Gastroesophageal sphincter (tissue), 4 donors: Measurements from ENCODE around the gene BLTP2. TPM values are rescaled to one million over a fixed set of nuclear protein-coding genes. Genes with fewer than 3 reads are reported as not detected.
A peak's percentile ranks its signal among the peaks of the same experiment; 100 is the strongest.
"Not testable (repeated sequence)": the region's sequence is repeated elsewhere in the genome, so short reads cannot be mapped to it uniquely, and the experiment has no call there.

Experiments
- ATAC-seq: fragments of 150-250 bp; one replicate; pipeline ENCODE4 v1.9.1; 2016; ENCODE audit warnings: mild to moderate bottlenecking, moderate library complexity
- H3K27ac ChIP-seq, 4 donors: fragments of 200-600 bp; sonication (generic) in 3 of 4; 1 replicate in 3 of 4; 2 replicates in 1 of 4; pipeline ENCODE4 v1.5.1; 2016 to 2019
- H3K27me3 ChIP-seq: fragments of 200-600 bp; sonication (generic); one replicate; pipeline ENCODE4 v1.5.1; 2019
- H3K36me3 ChIP-seq, 2 donors: fragments of 200-600 bp; sonication (generic); one replicate each; pipeline ENCODE4 v1.5.1; 2019; ENCODE audit warnings: control low read depth in 1 of 2
- H3K4me1 ChIP-seq, 3 donors: fragments of 200-600 bp; sonication (generic); 1 replicate in 2 of 3; 2 replicates in 1 of 3; pipeline ENCODE4 v1.5.1; 2016 to 2019; ENCODE audit warnings: control low read depth in 2 of 3
- H3K4me3 ChIP-seq, 2 donors: fragments of 200-600 bp; sonication (generic); one replicate each; pipeline ENCODE4 v1.5.1; 2019; ENCODE audit warnings: mild to moderate bottlenecking in 1 of 2, moderate library complexity in 1 of 2
- H3K9me3 ChIP-seq, 3 donors: fragments of 200-600 bp; sonication (generic); one replicate each; pipeline ENCODE4 v1.5.1; 2017 to 2019; ENCODE audit warnings: control low read depth in 2 of 3
- EP300 ChIP-seq: sonication (generic); formaldehyde crosslinking; IDR thresholded peaks from one replicate; pipeline ENCODE4 v1.6.1; 2017; ENCODE audit warnings: antibody characterized with exemption, mild to moderate bottlenecking
- POLR2A ChIP-seq, 2 donors: fragments of 450-650 bp; IDR thresholded peaks; one replicate each; pipeline ENCODE4 v1.6.1; 2017; ENCODE audit warnings: antibody characterized with exemption in 2 of 2, mild to moderate bottlenecking in 2 of 2, moderate library complexity in 1 of 2
- POLR2AphosphoS5 ChIP-seq: sonication (generic); formaldehyde crosslinking; IDR thresholded peaks from one replicate; pipeline ENCODE4 v1.6.1; 2017; ENCODE audit warnings: antibody characterized with exemption
- WGBS, 2 donors: methylation state at CpG; one replicate each; pipeline ENCODE4 v1.1.5; 2018; ENCODE audit warnings: low coverage in 1 of 2; 5-methylcytosine and 5-hydroxymethylcytosine counted together
- total RNA-seq, 4 donors: library from RNA; depleted of rRNA; stranded (reverse); fragments of >200 nt; gene quantifications; one replicate each; pipeline ENCODE4 v1.1.0, GENCODE V29; 2016
- TF ChIP-seq, protein P1 (sequence below), 4 experiments: fragments of 200-600 bp in 2 of 4; fragments of 450-650 bp in 2 of 4; sonication (generic) in 1 of 4; IDR thresholded peaks; one replicate each; pipeline ENCODE4 v1.5.1; 2017 to 2019; ENCODE audit warnings: antibody characterized with exemption in 4 of 4, mild to moderate bottlenecking in 2 of 4, moderate library complexity in 2 of 4

BLTP2 gene
- total RNA-seq, 4 donors from 2014 or later = 97.5 to 116 (median 106) TPM

DNA sequence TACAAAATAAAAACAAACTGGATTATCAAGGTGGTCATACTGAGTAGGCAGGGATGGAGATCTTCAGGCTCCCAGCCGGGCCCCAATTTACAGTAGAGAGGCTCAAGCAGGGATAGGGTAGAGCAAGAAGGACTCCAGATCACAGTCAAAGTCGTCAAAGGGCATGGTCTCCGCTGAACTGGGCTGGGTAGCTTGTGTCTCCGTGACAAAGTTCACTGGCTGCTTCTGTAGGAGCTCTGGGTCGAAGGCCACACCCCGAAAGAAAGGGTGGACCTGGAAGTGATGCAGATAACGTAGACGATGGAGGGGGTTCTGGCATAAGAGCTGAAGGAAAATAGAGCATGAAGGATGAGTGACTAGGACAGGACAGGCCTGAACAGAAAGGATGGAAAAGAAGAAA lies 34.6 kb downstream of the BLTP2 start:
- WGBS, 2 donors = 76 to 86% methylated on average over 7 to 8 of the region's 8 CpGs
- ATAC-seq = no peak

DNA sequence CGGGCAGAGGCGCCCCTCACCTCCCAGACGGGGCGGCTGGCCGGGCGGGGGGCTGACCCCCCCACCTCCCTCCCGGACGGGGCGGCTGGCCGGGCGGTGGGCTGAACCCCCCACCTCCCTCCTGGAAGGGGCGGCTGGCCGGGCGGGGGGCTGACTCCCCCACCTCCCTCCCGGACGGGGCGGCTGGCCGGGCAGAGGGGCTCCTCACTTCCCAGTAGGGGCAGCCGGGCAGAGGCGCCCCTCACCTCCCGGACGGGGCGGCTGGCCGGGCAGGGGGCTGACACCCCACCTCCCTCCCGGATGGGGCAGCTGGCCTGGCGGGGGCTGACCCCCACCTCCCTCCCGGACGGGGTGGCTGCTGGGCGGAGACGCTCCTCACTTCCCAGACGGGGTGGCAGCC lies 40.9 kb downstream of the BLTP2 start:
- H3K36me3 ChIP-seq, ATAC-seq, H3K27ac ChIP-seq, H3K4me3 ChIP-seq, H3K27me3 ChIP-seq, H3K9me3 ChIP-seq, H3K4me1 ChIP-seq: not testable (repeated sequence)
- WGBS, 2 donors = no CpG with 5 or more reads among the region's 31 CpGs

More for the DNA sequence above, 34.6 kb downstream of the BLTP2 start:
- Histone ChIP-seq H3K36me3 (peaks cover 0 to 47% of the 10 kb centered on the region in 2 donors), H3K9me3 (no peaks in the 10 kb centered on the region), H3K27me3 (no peaks in the 10 kb centered on the region), H3K4me1 (peaks cover 0 to 7% (median 0%) of the 10 kb centered on the region in 3 donors), H3K27ac (no peak overlapping the region), H3K4me3 (no peak overlapping the region)
- TF ChIP-seq EP300 (no peak), POLR2A (IDR thresholded peaks at IDR 0.05) (no peak), POLR2AphosphoS5 (no peak)
- TF ChIP-seq, protein P1, sequence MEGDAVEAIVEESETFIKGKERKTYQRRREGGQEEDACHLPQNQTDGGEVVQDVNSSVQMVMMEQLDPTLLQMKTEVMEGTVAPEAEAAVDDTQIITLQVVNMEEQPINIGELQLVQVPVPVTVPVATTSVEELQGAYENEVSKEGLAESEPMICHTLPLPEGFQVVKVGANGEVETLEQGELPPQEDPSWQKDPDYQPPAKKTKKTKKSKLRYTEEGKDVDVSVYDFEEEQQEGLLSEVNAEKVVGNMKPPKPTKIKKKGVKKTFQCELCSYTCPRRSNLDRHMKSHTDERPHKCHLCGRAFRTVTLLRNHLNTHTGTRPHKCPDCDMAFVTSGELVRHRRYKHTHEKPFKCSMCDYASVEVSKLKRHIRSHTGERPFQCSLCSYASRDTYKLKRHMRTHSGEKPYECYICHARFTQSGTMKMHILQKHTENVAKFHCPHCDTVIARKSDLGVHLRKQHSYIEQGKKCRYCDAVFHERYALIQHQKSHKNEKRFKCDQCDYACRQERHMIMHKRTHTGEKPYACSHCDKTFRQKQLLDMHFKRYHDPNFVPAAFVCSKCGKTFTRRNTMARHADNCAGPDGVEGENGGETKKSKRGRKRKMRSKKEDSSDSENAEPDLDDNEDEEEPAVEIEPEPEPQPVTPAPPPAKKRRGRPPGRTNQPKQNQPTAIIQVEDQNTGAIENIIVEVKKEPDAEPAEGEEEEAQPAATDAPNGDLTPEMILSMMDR (IDR thresholded peaks at IDR 0.05) = no peak

DNA sequence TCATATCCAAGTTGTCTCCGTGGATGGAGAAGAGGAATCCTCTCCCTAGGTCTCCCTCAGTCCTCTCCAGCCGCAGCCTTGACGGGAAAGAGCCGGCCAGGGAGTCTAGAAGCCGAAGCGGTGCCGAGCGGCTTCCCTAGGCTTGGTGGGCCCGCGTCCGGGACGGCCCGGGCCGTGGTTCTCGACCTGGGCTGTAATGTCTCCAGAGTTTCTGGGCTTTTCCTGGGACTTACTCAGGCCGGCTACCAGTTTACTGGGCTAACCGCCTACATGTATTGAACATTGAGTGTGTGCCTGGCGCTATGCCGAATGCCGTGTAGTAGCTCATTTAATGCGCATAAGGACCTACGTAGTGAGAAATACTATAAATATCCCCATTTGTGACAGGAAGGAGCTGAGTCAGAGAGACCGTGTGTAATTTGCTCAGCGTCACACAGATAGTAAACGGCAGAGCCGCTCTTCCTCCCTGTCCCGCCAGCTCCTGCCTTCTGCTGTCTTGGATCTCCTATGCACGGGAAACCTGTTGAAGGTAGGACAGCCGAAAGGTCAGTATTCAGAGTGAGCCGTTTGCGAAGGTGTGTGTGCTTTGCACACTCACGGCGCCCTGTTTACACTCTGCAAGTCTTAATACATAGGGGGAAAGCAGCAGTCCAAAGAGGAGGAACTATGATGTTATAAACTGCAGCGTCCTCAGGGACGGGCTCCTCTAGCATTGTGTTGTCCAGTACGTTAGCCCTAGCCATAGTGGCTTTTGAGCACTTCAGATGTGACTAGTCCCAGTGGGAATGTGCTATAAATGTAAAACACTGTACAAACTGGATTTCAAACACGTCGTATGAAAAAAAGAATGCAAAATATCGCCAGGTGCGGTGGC lies 45.4 kb downstream of the BLTP2 start:
- Histone ChIP-seq H3K27me3 (no peaks in the 10 kb centered on the region), H3K27ac (peak overlapping the region; percentile 80 to 99 (median 94)), H3K4me3 (peak overlapping the region; percentile 44 to 66), H3K9me3 (no peaks in the 10 kb centered on the region), H3K36me3 (no peaks in the 10 kb centered on the region), H3K4me1 (peaks cover 0 to 18% (median 5%) of the 10 kb centered on the region in 3 donors)
- ATAC-seq = peak; percentile 74
- WGBS, 2 donors = 4 to 19% methylated on average over 9 to 16 of the region's 40 CpGs
- TF ChIP-seq POLR2AphosphoS5 (no peak), POLR2A (IDR thresholded peaks at IDR 0.05) (peak in 1 of 2 donors; percentile 2), EP300 (no peak)
- TF ChIP-seq, protein P1 (IDR thresholded peaks at IDR 0.05) = no peak

DNA sequence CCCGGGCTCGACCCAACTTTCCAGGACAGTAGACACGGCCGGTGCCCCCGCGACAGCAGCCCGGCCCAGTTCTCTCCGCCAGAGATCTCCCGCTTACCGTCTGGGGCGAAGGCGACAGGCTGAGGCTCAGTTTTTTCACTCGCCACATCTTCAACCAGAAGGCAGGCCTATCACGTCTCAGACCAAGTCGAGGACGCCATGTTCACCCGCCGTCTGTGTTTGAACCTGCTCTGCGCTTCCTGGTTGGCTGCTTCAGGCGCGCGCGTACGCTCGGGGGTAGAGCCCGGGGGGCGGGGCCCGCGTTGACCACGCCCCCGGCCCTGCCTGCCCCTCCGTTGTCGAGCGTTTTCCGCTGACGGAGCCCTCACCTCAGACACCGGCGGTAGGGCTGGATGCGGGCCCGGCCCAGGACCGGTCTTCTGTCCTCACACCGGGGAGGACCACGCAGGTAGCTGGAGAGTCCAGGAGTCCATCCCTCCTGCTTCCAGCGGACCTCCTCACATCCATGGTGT lies 46.1 kb downstream of the BLTP2 start, which contains the start of gene SPAG5:
Gene SPAG5, minus strand, starts transcription at position 227 of the 512 bp plus-strand sequence. Its CDS starts 79 bp downstream, at position 148.
- peak; percentile 88 to 91 for TF ChIP-seq POLR2A (IDR thresholded peaks at IDR 0.05)
- TF ChIP-seq EP300 = no peak
- TF ChIP-seq, protein P1 (IDR thresholded peaks at IDR 0.05) = no peak
- peak; percentile 97 for TF ChIP-seq POLR2AphosphoS5
- Histone ChIP-seq H3K36me3 (no peaks in the 10 kb centered on the region), H3K9me3 (no peaks in the 10 kb centered on the region), H3K27ac (peak within 1 kb of the TSS; percentile 80 to 99 (median 94)), H3K4me1 (peaks cover 0 to 18% (median 5%) of the 10 kb centered on the region in 3 donors), H3K4me3 (peak within 1 kb of the TSS; percentile 44 to 66), H3K27me3 (no peaks in the 10 kb centered on the region)
- peak; percentile 97 for ATAC-seq
- 0% methylated on average over 1 of the region's 44 CpGs; no CpG with 5 or more reads in 1 of the 2 donors for WGBS, 2 donors

DNA sequence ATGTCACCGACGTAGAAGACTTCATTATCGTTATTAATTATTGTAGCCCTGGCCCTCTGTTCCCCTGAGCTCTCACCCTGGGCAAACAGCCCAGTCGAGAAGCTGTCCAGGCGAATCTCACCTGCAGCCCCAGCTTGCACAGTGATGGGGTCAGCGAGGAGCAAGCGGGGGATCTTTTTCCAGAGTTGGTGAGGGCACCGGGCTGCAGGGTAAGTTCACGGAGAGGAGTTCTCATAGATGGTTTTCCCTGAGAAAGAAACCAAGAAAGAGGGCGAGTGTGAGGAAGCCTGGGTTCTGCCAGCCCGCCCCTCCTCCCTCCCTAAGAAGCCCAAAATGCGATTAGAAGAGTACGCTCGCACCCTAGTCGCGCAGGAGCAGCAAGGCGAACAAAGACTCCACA lies 46.6 kb downstream of the BLTP2 start:
- Histone ChIP-seq H3K27me3 (no peaks in the 10 kb centered on the region), H3K36me3 (no peaks in the 10 kb centered on the region), H3K9me3 (no peaks in the 10 kb centered on the region), H3K27ac (peak overlapping the region in 3 of 4 donors; percentile 91 to 99 (median 96)), H3K4me3 (peak overlapping the region; percentile 44 to 66), H3K4me1 (peaks cover 0 to 18% (median 5%) of the 10 kb centered on the region in 3 donors)
- WGBS, 2 donors = 1 to 4% methylated on average over 5 to 8 of the region's 17 CpGs
- ATAC-seq = no peak
- TF ChIP-seq POLR2A (IDR thresholded peaks at IDR 0.05) (no peak), EP300 (no peak), POLR2AphosphoS5 (no peak)
- TF ChIP-seq, protein P1 (IDR thresholded peaks at IDR 0.05) = no peak
